CD4-positive, alpha-beta T cell treated with Interleukin-21 for 1 hour (primary cell): Measurements from ENCODE around the gene NFATC2.

Experiments
- DNase-seq: peaks from one replicate; pipeline ENCODE4 v3.0.0-alpha.2; 2020

The NFATC2 gene

GRCh38 chr20:51536116-51537069, 6.1 kb downstream of the NFATC2 start:
- no peak for DNase-seq

DNA sequence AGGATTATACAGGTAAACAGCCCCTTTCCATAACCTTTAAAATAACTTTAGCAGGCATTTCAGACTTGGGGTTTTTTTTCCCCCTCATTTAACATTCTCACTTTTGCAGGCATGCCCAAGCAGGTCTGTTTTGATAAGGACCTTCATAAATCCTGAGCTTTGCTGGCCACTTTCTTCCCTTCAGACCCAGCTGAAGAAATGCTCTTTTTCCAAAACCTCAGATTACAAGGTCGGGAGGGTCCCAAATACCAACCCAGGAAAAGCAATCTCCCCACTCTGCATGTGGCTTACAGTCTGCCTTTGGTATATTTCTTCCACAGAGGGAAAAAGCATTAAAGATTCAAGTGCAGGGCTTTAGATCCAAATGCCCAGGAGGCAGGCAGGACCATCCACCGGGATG, 6.8 kb downstream of the NFATC2 start:
- no peak for DNase-seq

GRCh38 chr20:51535075-51535386, 7.5 kb downstream of the NFATC2 start:
- DNase-seq: no peak

GRCh38 chr20:51533291-51534172, 9.0 kb downstream of the NFATC2 start:
- DNase-seq: no peak

DNA sequence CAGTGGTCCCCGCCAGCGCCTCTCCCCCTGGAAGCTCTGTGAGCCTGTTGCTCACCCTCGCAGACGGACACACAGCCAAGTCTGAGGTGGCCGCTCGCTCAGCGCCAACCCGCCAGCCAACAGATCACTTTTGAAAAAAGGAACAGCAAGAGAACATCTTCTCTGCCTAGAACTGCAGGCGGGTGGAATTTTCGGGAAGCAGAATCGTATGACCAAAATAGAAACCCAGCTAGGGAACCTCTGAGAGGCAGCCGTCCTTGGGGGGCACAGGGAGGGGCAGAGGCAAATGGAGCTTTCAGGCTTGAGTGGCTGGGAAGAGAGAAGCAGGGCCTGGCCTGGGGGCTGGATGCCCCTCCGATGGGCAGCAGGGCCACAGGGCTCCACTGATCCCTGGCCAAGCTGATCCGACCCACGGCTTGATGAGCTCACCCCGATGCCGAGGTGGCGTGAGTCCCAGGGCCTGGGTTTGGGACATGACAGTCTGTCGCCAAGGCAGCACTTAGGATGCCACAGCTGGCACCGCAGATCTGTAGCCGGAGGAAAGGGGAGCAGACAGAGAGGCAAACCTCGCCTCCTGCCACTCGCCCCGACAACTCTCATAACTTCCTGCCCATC, 9.8 kb downstream of the NFATC2 start:
- DNase-seq: peak; percentile 57

- DNase-seq: no peak
Measured at GRCh38 chr20:51531712-51532456, 10.6 kb downstream of the NFATC2 start.

- DNase-seq: peak; percentile 75
Measured at GRCh38 chr20:51531141-51531710, 11.3 kb downstream of the NFATC2 start.

DNA sequence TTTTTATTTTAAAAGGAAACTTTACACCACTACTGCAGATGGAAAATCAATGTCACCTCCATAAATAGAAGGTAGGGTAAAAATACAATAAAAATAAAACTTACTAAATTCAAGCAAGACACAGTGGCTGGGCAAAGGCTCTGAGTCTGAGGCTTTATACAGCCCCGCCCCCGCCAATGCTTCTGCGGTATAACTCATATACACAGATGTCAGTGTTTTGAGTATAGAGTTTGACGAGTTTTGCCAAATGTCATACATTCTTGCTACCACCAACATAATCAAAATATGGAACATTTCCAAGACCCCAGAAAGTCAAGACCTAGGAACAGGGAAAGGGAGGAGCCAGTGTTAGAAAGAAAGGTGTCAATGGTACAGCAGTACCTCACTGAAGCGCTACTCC, 12.8 kb downstream of the NFATC2 start:
- DNase-seq: peak; percentile 64

GRCh38 chr20:51529081-51529681, 13.3 kb downstream of the NFATC2 start:
- no peak for DNase-seq

DNA sequence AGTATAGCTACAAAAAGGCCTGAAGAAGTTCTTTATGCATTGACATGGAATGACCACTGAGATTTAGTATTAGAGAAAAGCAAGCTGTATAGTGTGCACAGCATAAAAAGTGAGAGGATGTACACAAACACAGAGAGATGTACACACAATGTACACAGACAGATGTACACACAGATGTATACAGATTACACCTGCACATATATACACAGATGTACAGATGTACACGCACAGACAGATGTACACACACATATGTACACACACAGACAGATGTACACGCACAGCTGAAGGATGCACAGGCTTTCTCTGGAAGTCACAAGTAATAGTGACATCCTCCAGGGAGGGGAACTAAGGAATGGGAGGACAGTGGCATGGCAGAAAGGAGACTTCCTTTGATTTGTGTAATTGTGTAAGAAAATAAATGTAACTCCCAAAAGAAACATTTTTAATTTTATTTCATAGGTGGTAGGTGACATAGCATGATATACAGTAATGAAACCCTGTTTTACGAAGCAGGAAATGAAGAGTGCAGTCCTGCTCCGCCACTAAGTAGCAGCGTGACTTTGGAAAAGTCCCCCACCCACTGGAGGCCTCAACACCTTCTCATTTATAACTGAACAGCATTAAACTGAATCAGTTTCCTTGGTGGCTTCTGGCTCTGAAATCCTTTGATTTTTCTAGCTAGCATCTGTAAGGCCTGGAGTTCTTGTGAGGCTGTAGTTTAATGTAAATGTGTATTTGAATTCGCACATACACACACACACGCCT, 14.1 kb downstream of the NFATC2 start:
- DNase-seq: peak; percentile 62

DNA sequence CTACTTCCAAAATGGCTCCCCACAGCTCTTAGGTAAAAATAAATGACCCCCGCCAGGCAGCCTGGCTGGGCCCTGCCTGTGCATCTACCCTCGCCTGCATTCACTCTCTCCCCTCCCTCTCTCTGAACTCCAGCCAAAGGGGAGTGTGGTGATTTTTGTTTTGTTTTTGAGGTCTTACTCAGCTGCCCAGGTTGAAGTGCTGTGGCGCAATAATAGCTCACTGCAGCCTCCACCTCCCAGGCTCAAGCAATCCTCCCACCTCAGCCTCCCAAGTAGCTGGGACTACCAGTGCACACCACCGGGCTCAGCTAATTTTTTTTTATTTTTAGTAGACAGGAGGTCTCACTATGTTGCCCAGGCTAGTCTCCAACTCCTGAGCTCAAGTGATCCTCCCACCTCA, 15.8 kb downstream of the NFATC2 start:
- no peak for DNase-seq

DNA sequence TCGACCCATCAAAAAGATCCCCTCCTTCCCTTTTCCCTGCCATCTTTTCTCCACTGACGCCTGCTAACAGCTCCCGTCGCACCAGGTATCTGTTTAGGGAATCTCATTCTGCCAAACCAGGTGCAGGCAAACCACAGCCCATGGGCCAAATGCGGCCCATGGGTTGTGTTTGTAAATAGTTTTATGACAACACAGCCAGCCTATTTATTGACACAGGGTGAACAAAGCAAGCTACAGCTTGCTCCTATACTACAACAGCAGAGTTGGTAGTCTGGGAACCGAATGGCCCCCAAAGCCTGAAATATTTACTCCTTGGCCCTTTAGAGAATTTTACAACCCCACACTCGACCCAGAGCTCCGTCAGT, 16.4 kb downstream of the NFATC2 start:
- no peak for DNase-seq

DNA sequence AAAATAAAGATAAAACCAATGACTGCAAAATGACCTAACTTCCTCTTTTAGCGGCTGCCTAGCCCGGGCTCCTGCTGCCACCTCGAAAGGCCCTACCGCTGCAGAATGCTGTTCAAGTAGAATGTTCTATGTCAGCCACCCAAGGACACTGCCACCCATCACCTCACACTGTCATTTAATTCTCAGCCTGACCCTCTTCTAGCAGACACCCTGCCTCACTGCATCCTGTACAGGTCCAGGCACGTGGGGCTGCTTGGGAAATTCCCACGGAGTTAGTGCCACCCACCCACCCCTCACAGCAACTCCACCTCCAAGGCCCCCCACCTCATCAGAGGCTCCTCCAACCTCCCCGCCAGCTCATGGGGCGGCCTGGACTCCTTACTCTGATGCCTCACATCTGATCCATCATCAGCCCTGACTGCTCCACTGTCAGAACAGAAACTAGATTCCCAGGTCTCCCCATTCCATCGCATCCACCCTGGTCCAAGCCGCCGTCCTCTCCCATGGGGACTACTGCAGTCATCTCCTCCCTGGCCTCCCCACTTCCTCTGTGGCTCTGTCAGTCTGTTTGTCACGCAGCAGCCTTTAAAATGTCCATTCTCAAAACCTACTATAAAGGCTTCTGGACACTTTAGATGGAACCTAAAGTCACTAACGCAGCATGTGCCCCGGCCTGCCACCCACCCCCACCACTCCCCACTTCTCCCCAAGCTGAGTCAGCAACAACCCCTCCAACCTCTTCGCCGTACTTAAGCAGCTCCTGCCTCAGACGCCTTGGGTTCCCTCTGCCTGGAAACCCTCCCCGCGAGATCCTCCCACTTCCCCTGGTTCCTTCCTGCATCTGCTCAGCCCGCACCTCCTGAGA, 17.0 kb downstream of the NFATC2 start:
- DNase-seq: peak; percentile 69

GRCh38 chr20:51523276-51524013, 19.1 kb downstream of the NFATC2 start:
- no peak for DNase-seq

DNA sequence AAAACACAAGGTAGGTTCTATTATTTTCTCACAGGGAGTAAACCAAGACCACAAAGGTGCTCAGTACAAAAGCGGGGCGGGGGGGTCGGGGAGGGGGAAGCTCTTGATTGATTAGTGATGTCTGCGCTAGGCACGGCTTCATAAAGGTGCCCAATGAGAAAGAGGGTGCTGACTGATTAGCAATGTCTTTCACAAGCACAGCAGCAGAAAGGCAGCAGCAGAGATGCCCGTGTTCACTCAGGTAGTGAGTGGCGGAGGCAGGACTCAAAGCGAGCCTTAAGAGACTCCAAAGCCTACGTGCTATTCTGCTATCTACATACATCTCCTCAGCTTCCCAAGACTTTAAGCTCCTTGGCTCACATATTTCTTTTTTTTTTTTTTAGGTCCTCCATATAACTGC, 20.3 kb downstream of the NFATC2 start:
- DNase-seq: no peak

DNA sequence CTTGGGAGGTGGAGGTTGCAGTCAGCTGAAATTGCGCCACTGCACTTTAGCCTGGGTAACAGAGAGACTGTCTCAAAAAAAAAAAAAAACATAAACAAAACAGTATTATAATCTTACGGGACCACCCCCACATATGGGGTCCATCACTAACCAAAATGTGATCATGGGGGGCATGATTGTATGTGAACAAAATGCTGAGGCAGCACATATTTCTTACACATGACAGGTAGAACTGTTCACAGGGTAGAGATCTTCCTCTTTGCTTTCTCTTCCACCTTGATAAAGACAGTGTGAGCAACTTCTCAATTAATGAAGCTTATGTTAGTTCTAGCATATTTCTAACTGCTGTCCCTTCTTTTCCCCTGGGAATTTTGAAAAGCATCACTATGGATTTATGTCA, 24.7 kb downstream of the NFATC2 start:
- DNase-seq: no peak

GRCh38 chr20:51516855-51517254, 25.7 kb downstream of the NFATC2 start:
- DNase-seq: no peak

GRCh38 chr20:51514836-51515235, 27.7 kb downstream of the NFATC2 start:
- no peak for DNase-seq

DNA sequence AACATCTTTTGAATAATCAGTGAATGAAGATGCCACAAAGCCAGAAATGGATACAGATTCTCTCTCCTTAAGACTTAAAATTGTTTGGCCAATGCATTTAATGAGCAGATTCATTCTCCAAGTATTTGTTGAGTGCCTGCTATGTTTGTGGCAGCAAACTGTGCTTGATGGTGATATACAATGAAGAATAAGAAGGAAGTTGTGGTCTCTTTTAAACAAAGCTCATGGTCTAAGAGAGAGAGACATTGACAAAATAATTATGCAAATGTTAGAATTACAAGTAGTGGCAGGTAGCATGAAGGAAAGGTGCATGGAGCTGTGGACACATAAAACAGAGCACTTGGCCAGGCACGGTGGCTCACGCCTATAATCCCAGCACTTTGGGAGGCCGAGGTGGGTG, 28.3 kb downstream of the NFATC2 start:
- no peak for DNase-seq

- DNase-seq: no peak
Measured at GRCh38 chr20:51513545-51513944, 29.0 kb downstream of the NFATC2 start.
